Activated naive CD4-positive, alpha-beta T cell treated with anti-CD3 and anti-CD28 coated beads for 36 hours (primary cell): ENCODE data around the gene FOXJ3. TPM values are rescaled to one million over a fixed set of nuclear protein-coding genes. Genes with fewer than 3 reads are reported as not detected.

Experiments used
- CTCF ChIA-PET: fragments of 350-600 bp; sonication (Branson Sonifier 250); formaldehyde crosslinking; loops from one replicate; lab custom pipeline; 2021; ENCODE audit warnings: antibody characterized with exemption; lab: Charles Lee
- DNase-seq: peaks from one replicate; pipeline ENCODE4 v3.0.0-alpha.2; 2020
- H3K27ac Mint-ChIP-seq: one replicate; pipeline ENCODE4 v1.8.0; 2021; ENCODE audit warnings: mild to moderate bottlenecking, mixed read lengths
- H3K27me3 Mint-ChIP-seq: one replicate; pipeline ENCODE4 v1.8.0; 2021; ENCODE audit warnings: low read depth, mixed read lengths
- H3K36me3 Mint-ChIP-seq: one replicate; pipeline ENCODE4 v1.8.0; 2021; ENCODE audit warnings: low read depth, mixed read lengths
- H3K4me1 Mint-ChIP-seq: one replicate; pipeline ENCODE4 v1.8.0; 2021; ENCODE audit warnings: low read depth, mixed read lengths
- H3K4me3 Mint-ChIP-seq: one replicate; pipeline ENCODE4 v1.8.0; 2021; ENCODE audit warnings: mild to moderate bottlenecking, moderate library complexity, mixed read lengths
- H3K9me3 Mint-ChIP-seq: one replicate; pipeline ENCODE4 v1.8.0; 2021; ENCODE audit warnings: mixed read lengths
- intact Hi-C: fragments of 100-400 bp; cut with micrococcal nuclease; formaldehyde crosslinking; loops from one replicate; pipeline ENCODE4 v1.15.1; 2023
- total RNA-seq, 2 experiments: library from RNA; stranded (reverse); gene quantifications; one replicate each; pipeline ENCODE4 v1.2.3, GENCODE V29; 2021

FOXJ3 gene
- total RNA-seq, 2 experiments from 2014 or later, result 35.6 to 37.2 TPM

- Mint-ChIP-seq H3K9me3 (no peaks in the 10 kb centered on the region), H3K27me3 (peaks cover 5% of the 10 kb centered on the region), H3K4me1 (peaks cover 7% of the 10 kb centered on the region), H3K4me3 (no peak overlapping the region), H3K27ac (no peak overlapping the region), H3K36me3 (no peaks in the 10 kb centered on the region)
- intact Hi-C loops, result no loop called here
- no peak for DNase-seq
- CTCF ChIA-PET, result no interaction called here
These were observed 195.6 kb downstream of the FOXJ3 start for GRCh38 chr1:42139444-42139843.

- CTCF ChIA-PET, result interaction anchor here (1.5 kb wide), 1 partner anchor 9 kb away, joined by 3 read pairs; no protein-coding TSS in a partner anchor
- DNase-seq, result no peak
- Mint-ChIP-seq H3K27ac (no peak overlapping the region), H3K27me3 (peaks cover 4% of the 10 kb centered on the region), H3K36me3 (no peaks in the 10 kb centered on the region), H3K4me1 (peaks cover 6% of the 10 kb centered on the region), H3K9me3 (no peaks in the 10 kb centered on the region), H3K4me3 (no peak overlapping the region)
- intact Hi-C loops, result no loop called here
These were observed 196.4 kb downstream of the FOXJ3 start for GRCh38 chr1:42138586-42138985.

- Mint-ChIP-seq H3K9me3 (no peaks in the 10 kb centered on the region), H3K4me3 (no peak overlapping the region), H3K36me3 (no peaks in the 10 kb centered on the region), H3K27ac (no peak overlapping the region), H3K27me3 (peaks cover 3% of the 10 kb centered on the region), H3K4me1 (no peaks in the 10 kb centered on the region)
- DNase-seq, result no peak
- intact Hi-C loops, result no loop called here
- CTCF ChIA-PET, result interaction anchor here (1.5 kb wide), 1 partner anchor 10 kb away, joined by 3 read pairs; no protein-coding TSS in a partner anchor
These were observed 197.3 kb downstream of the FOXJ3 start for GRCh38 chr1:42137766-42138165.

GRCh38 chr1:42136466-42136865 lies 198.6 kb downstream of the FOXJ3 start:
- H3K36me3 Mint-ChIP-seq, result no peaks in the 10 kb centered on the region
- CTCF ChIA-PET, result no interaction called here
- H3K9me3 Mint-ChIP-seq, result no peaks in the 10 kb centered on the region
- H3K4me1 Mint-ChIP-seq, result no peaks in the 10 kb centered on the region
- no peak overlapping the region for H3K4me3 Mint-ChIP-seq
- intact Hi-C loops, result no loop called here
- H3K27me3 Mint-ChIP-seq, result no peaks in the 10 kb centered on the region
- H3K27ac Mint-ChIP-seq, result no peak overlapping the region
- no peak for DNase-seq

- CTCF ChIA-PET, result no interaction called here
- H3K36me3 Mint-ChIP-seq, result no peaks in the 10 kb centered on the region
These were observed 199.6 kb downstream of the FOXJ3 start for GRCh38 chr1:42135426-42135825.

GRCh38 chr1:42133809-42134526 lies 201.1 kb downstream of the FOXJ3 start:
- DNase-seq, result no peak
- intact Hi-C loops, result no loop called here
- Mint-ChIP-seq H3K36me3 (no peaks in the 10 kb centered on the region), H3K4me3 (no peak overlapping the region), H3K4me1 (no peaks in the 10 kb centered on the region), H3K27me3 (peaks cover 6% of the 10 kb centered on the region), H3K27ac (no peak overlapping the region), H3K9me3 (no peaks in the 10 kb centered on the region)
- CTCF ChIA-PET, result interaction anchor here (1.1 kb wide), 1 partner anchor 39 kb away, joined by 3 read pairs; no protein-coding TSS in a partner anchor

More at GRCh38 chr1:42135426-42135825, 199.6 kb downstream of the FOXJ3 start:
- Mint-ChIP-seq H3K4me3 (no peak overlapping the region), H3K27ac (no peak overlapping the region), H3K9me3 (no peaks in the 10 kb centered on the region), H3K27me3 (no peaks in the 10 kb centered on the region), H3K4me1 (no peaks in the 10 kb centered on the region)
- no peak for DNase-seq
- intact Hi-C loops, result no loop called here

- no peaks in the 10 kb centered on the region for H3K36me3 Mint-ChIP-seq
- DNase-seq, result no peak
- peaks cover 6% of the 10 kb centered on the region for H3K27me3 Mint-ChIP-seq
- no peak overlapping the region for H3K27ac Mint-ChIP-seq
- CTCF ChIA-PET, result interaction anchor here (1.1 kb wide), 1 partner anchor 40 kb away, joined by 3 read pairs; no protein-coding TSS in a partner anchor
- no peaks in the 10 kb centered on the region for H3K9me3 Mint-ChIP-seq
- H3K4me3 Mint-ChIP-seq, result no peak overlapping the region
- H3K4me1 Mint-ChIP-seq, result no peaks in the 10 kb centered on the region
- intact Hi-C loops, result no loop called here
These were observed 201.6 kb downstream of the FOXJ3 start for GRCh38 chr1:42133390-42133789.

GRCh38 chr1:42130061-42130660 lies 204.9 kb downstream of the FOXJ3 start:
- Mint-ChIP-seq H3K4me1 (no peaks in the 10 kb centered on the region), H3K27me3 (peaks cover 9% of the 10 kb centered on the region), H3K9me3 (no peaks in the 10 kb centered on the region), H3K4me3 (no peak overlapping the region), H3K36me3 (no peaks in the 10 kb centered on the region), H3K27ac (no peak overlapping the region)
- CTCF ChIA-PET, result no interaction called here
- DNase-seq, result no peak
- intact Hi-C loops, result no loop called here

- no peak overlapping the region for H3K4me3 Mint-ChIP-seq
- intact Hi-C loops, result no loop called here
- CTCF ChIA-PET, result no interaction called here
- no peaks in the 10 kb centered on the region for H3K36me3 Mint-ChIP-seq
- H3K9me3 Mint-ChIP-seq, result no peaks in the 10 kb centered on the region
- DNase-seq, result no peak
- peaks cover 10% of the 10 kb centered on the region for H3K27me3 Mint-ChIP-seq
- H3K27ac Mint-ChIP-seq, result no peak overlapping the region
- no peaks in the 10 kb centered on the region for H3K4me1 Mint-ChIP-seq
These were observed 206.1 kb downstream of the FOXJ3 start for GRCh38 chr1:42128964-42129363.

- Mint-ChIP-seq H3K36me3 (no peaks in the 10 kb centered on the region), H3K27me3 (peaks cover 11% of the 10 kb centered on the region), H3K4me3 (no peak overlapping the region), H3K27ac (no peak overlapping the region), H3K9me3 (no peaks in the 10 kb centered on the region), H3K4me1 (no peaks in the 10 kb centered on the region)
- intact Hi-C loops, result no loop called here
- CTCF ChIA-PET, result no interaction called here
- no peak for DNase-seq
These were observed 206.5 kb downstream of the FOXJ3 start for GRCh38 chr1:42128499-42128898.

- Mint-ChIP-seq H3K27me3 (peaks cover 11% of the 10 kb centered on the region), H3K9me3 (no peaks in the 10 kb centered on the region), H3K4me1 (no peaks in the 10 kb centered on the region), H3K36me3 (no peaks in the 10 kb centered on the region), H3K27ac (no peak overlapping the region), H3K4me3 (no peak overlapping the region)
- intact Hi-C loops, result no loop called here
- DNase-seq, result no peak
- CTCF ChIA-PET, result no interaction called here
These were observed 207.3 kb downstream of the FOXJ3 start for GRCh38 chr1:42127767-42128166.
